ENCODE measurements around the gene RGS18.

DNA sequence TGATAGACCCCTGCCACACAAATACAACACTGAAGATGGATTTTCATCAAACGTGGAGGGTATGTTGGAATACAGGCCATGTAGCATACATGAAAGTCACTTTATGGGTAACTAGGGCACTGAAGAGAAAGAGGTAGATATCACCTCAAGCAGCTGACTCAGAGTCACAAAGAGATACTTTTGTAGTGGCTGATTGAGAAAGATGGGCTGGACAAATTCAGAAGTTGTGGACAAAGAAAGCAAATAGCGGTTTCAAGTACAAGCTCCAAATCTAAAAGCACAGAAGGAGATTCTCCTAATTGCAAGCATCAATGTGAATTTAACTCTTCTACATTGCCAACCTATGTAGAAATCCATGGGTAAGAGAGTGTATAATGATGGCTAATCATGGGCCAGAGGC, 35.0 kb upstream of the RGS18 start:
- TF ChIP-seq, protein P1, sequence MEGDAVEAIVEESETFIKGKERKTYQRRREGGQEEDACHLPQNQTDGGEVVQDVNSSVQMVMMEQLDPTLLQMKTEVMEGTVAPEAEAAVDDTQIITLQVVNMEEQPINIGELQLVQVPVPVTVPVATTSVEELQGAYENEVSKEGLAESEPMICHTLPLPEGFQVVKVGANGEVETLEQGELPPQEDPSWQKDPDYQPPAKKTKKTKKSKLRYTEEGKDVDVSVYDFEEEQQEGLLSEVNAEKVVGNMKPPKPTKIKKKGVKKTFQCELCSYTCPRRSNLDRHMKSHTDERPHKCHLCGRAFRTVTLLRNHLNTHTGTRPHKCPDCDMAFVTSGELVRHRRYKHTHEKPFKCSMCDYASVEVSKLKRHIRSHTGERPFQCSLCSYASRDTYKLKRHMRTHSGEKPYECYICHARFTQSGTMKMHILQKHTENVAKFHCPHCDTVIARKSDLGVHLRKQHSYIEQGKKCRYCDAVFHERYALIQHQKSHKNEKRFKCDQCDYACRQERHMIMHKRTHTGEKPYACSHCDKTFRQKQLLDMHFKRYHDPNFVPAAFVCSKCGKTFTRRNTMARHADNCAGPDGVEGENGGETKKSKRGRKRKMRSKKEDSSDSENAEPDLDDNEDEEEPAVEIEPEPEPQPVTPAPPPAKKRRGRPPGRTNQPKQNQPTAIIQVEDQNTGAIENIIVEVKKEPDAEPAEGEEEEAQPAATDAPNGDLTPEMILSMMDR (IDR thresholded peaks at IDR 0.05; ENCODE audit: low read depth, low read length): no peak
- no peak for TF ChIP-seq POLR2A (IDR thresholded peaks at IDR 0.05; ENCODE audit: extremely low read depth, insufficient read length)
